Keratinocyte (primary cell): Measurements from ENCODE around the gene MCEMP1. TPM values are rescaled to one million over a fixed set of nuclear protein-coding genes. Genes with fewer than 3 reads are reported as not detected.

Experiments
- DNase-seq: peaks from one replicate; pipeline ENCODE4 v3.0.0-alpha.2; 2011; ENCODE audit warnings: low read depth, missing footprints, low spot score
- FAIRE-seq: peaks from 2 replicates; lab custom pipeline; 2011; peaks lifted over from hg19 to GRCh38; lab: Jason Lieb, UNC
- H2AFZ ChIP-seq: 2 replicates; pipeline ENCODE4 v1.6.0; 2012; ENCODE audit warnings: low read length, control low read depth, inconsistent platforms; ENCODE audit not compliant: control insufficient read depth
- H3K27ac ChIP-seq: 2 replicates; pipeline ENCODE4 v1.5.1; 2011; ENCODE audit warnings: low read length; ENCODE audit not compliant: control insufficient read depth, insufficient read depth
- H3K27me3 ChIP-seq: 3 replicates; pipeline ENCODE4 v1.6.0; 2011; ENCODE audit warnings: low read length; ENCODE audit not compliant: control insufficient read depth, insufficient read depth; ENCODE audit errors: extremely low read depth
- H3K36me3 ChIP-seq, 2 experiments: 2 replicates in 1 of 2; 3 replicates in 1 of 2; pipeline ENCODE4 v1.5.1; 2011; ENCODE audit warnings: low read length in 2 of 2, mild to moderate bottlenecking in 1 of 2; ENCODE audit not compliant: control insufficient read depth in 2 of 2, insufficient read depth in 2 of 2; ENCODE audit errors: extremely low read depth in 1 of 2
- H3K4me1 ChIP-seq: 3 replicates; pipeline ENCODE4 v1.5.1; 2011; ENCODE audit warnings: low read length; ENCODE audit not compliant: control insufficient read depth, insufficient read depth; ENCODE audit errors: extremely low read depth
- H3K4me2 ChIP-seq: 3 replicates; pipeline ENCODE4 v1.6.0; 2011; ENCODE audit warnings: low read depth, low read length; ENCODE audit not compliant: control insufficient read depth, insufficient read depth; ENCODE audit errors: extremely low read depth
- H3K4me3 ChIP-seq, 3 experiments: fragments of 200-600 bp in 1 of 3; sonication (generic) in 1 of 3; 2 replicates in 2 of 3; 3 replicates in 1 of 3; pipeline ENCODE4 v1.5.1; 2011 to 2016; ENCODE audit warnings: low read length in 3 of 3, mild to moderate bottlenecking in 3 of 3, control low read depth in 2 of 3, inconsistent platforms in 1 of 3, low read depth in 1 of 3, mixed read lengths in 1 of 3, mixed run types in 1 of 3, moderate library complexity in 1 of 3; ENCODE audit not compliant: control insufficient read depth in 2 of 3, insufficient read depth in 2 of 3; ENCODE audit errors: extremely low read depth in 1 of 3
- H3K79me2 ChIP-seq: 2 replicates; pipeline ENCODE4 v1.6.0; 2012; ENCODE audit warnings: low read length; ENCODE audit not compliant: control insufficient read depth, insufficient read depth
- H3K9ac ChIP-seq: 3 replicates; pipeline ENCODE4 v1.6.0; 2011; ENCODE audit warnings: low read length; ENCODE audit not compliant: control insufficient read depth, insufficient read depth; ENCODE audit errors: extremely low read depth
- H3K9me1 ChIP-seq: 3 replicates; pipeline ENCODE4 v1.6.0; 2011; ENCODE audit warnings: low read length; ENCODE audit not compliant: control insufficient read depth, insufficient read depth; ENCODE audit errors: extremely low read depth
- H3K9me3 ChIP-seq: 2 replicates; pipeline ENCODE4 v1.5.1; 2012; ENCODE audit warnings: low read depth, low read length; ENCODE audit not compliant: control insufficient read depth
- H4K20me1 ChIP-seq: 3 replicates; pipeline ENCODE4 v1.6.0; 2011; ENCODE audit warnings: low read length; ENCODE audit not compliant: control insufficient read depth, insufficient read depth; ENCODE audit errors: extremely low read depth
- EZH2 ChIP-seq: IDR thresholded peaks from one replicate; pipeline ENCODE4 v1.6.1; 2012; ENCODE audit warnings: inconsistent platforms, mild to moderate bottlenecking, low read length, moderate library complexity
- dilution Hi-C: fragments of 300-500 bp; cut with MboI; formaldehyde crosslinking; loops from one replicate; pipeline ENCODE4 v1.7.0; 2020; ENCODE audit warnings: low sequenced_read_pairs; ENCODE audit not compliant: extremely low pct_ligation_motif_present
- polyA plus RNA-seq, 5 experiments: library from polyadenylated mRNA; depleted of rRNA in 3 of 5; stranded (reverse) in 3 of 5; stranded (forward) in 1 of 5; unstranded in 1 of 5; fragments of >200 nt; gene quantifications; 1 replicate in 1 of 5; 2 replicates in 3 of 5; 3 replicates in 1 of 5; pipeline versions ENCODE4 v1.2.1 to v1.2.3, GENCODE V29; 2011 to 2012; ENCODE audit warnings: missing spikeins in 2 of 5, low read depth in 1 of 5, low replicate concordance in 1 of 5
- TF ChIP-seq, protein P1 (sequence below), 3 experiments: IDR thresholded peaks in 1 of 3; conservative IDR thresholded peaks in 1 of 3; optimal IDR thresholded peaks in 1 of 3; 2 replicates in 2 of 3; 3 replicates in 1 of 3; pipeline versions ENCODE3 to v1.5.1; 2011; ENCODE audit warnings: low read length in 3 of 3, mild to moderate bottlenecking in 3 of 3, moderate library complexity in 2 of 3, control low read depth in 1 of 3, inconsistent platforms in 1 of 3; ENCODE audit not compliant: insufficient read depth in 2 of 3; ENCODE audit errors: extremely low read depth in 1 of 3

Gene MCEMP1
- polyA plus RNA-seq, 1 donor (not counting 4 experiments of a cell fraction or from before 2014, with no cell fraction given), result not detected

DNA sequence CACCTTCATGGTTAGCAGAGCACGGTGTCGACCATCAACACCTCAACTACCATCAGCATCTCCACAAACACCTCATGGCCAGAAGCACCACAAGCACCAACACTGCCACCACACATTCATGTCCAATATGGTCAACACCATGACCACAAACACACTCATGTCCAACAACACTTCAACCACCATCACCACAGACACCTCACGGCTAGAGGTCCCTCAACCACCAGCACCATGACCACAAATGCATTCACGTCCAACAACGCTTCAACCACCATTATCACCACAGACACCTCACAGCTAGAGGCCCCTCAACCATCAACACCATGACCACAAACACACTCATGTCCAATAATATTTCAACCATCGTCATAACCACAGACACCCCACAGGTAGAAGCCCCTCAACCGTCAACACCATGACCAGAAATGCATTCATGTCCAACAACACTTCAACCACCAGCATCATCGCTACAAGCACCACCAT lies 13.9 kb downstream of the MCEMP1 start:
- H3K9me3 ChIP-seq, result peaks cover 3% of the 10 kb centered on the region
- no peak overlapping the region for H3K4me3 ChIP-seq
- H3K27ac ChIP-seq, result no peak overlapping the region
- no peaks in the 10 kb centered on the region for H3K9me1 ChIP-seq
- no peak overlapping the region for H3K4me2 ChIP-seq
- FAIRE-seq (no peak), DNase-seq (no peak)
- dilution Hi-C loops, result no loop called here
- H3K4me1 ChIP-seq, result no peaks in the 10 kb centered on the region
- no peaks in the 10 kb centered on the region for H3K36me3 ChIP-seq
- TF ChIP-seq, protein P1, sequence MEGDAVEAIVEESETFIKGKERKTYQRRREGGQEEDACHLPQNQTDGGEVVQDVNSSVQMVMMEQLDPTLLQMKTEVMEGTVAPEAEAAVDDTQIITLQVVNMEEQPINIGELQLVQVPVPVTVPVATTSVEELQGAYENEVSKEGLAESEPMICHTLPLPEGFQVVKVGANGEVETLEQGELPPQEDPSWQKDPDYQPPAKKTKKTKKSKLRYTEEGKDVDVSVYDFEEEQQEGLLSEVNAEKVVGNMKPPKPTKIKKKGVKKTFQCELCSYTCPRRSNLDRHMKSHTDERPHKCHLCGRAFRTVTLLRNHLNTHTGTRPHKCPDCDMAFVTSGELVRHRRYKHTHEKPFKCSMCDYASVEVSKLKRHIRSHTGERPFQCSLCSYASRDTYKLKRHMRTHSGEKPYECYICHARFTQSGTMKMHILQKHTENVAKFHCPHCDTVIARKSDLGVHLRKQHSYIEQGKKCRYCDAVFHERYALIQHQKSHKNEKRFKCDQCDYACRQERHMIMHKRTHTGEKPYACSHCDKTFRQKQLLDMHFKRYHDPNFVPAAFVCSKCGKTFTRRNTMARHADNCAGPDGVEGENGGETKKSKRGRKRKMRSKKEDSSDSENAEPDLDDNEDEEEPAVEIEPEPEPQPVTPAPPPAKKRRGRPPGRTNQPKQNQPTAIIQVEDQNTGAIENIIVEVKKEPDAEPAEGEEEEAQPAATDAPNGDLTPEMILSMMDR (optimal IDR thresholded peaks at IDR 0.05 in 1 of 3, IDR thresholded peaks at IDR 0.05 in 1 of 3, conservative IDR thresholded peaks at IDR 0.05 in 1 of 3; ENCODE audit: extremely low read depth in 1 of 3, insufficient read depth in 2 of 3, low read length in 3 of 3), result no peak
- TF ChIP-seq EZH2, result no peak
- H2AFZ ChIP-seq, result no peak overlapping the region
- no peaks in the 10 kb centered on the region for H4K20me1 ChIP-seq
- no peak overlapping the region for H3K9ac ChIP-seq
- no peaks in the 10 kb centered on the region for H3K27me3 ChIP-seq
- H3K79me2 ChIP-seq, result no peaks in the 10 kb centered on the region

DNA sequence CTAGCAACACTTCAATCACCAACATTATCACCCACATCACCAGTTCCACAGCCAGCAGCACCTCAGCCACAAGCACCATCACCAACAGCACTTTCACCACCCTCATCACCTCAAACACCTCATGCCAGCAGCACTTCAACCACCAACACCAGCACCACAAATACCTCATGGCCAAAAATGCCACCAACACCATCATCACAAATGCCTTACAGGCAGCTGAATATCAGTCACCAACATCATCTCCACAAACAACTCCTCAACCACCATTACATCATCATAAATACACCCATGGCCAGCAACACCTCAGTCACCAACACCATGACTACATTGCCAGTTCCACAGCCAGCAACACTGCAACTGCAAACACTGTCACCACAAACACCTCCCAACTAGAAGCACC lies 14.6 kb downstream of the MCEMP1 start:
- no peaks in the 10 kb centered on the region for H3K9me1 ChIP-seq
- H3K9ac ChIP-seq, result no peak overlapping the region
- no peaks in the 10 kb centered on the region for H4K20me1 ChIP-seq
- H3K4me3 ChIP-seq, result no peak overlapping the region
- no peak overlapping the region for H3K27ac ChIP-seq
- H3K79me2 ChIP-seq, result no peaks in the 10 kb centered on the region
- H3K4me1 ChIP-seq, result no peaks in the 10 kb centered on the region
- no peaks in the 10 kb centered on the region for H3K36me3 ChIP-seq
- no peak for TF ChIP-seq EZH2
- TF ChIP-seq, protein P1 (optimal IDR thresholded peaks at IDR 0.05 in 1 of 3, IDR thresholded peaks at IDR 0.05 in 1 of 3, conservative IDR thresholded peaks at IDR 0.05 in 1 of 3; ENCODE audit: extremely low read depth in 1 of 3, insufficient read depth in 2 of 3, low read length in 3 of 3), result no peak
- no peak overlapping the region for H2AFZ ChIP-seq
- FAIRE-seq (no peak), DNase-seq (no peak)
- no peaks in the 10 kb centered on the region for H3K27me3 ChIP-seq
- dilution Hi-C loops, result no loop called here
- H3K9me3 ChIP-seq, result peaks cover 3% of the 10 kb centered on the region
- no peak overlapping the region for H3K4me2 ChIP-seq
